ENCODE results near the gene CHURC1. TPM values are rescaled to one million over a fixed set of nuclear protein-coding genes. Genes with fewer than 3 reads are reported as not detected.

Gene CHURC1
- total and polyA plus RNA-seq, 4 donors, result 18.8 to 174 (median 34.6) TPM

GRCh38 chr14:64956697-64957406 is 42.6 kb downstream of the CHURC1 start:
- H3K9me3 ChIP-seq (ENCODE audit: control insufficient read depth in 4 of 4, low read length in 3 of 4), result no peaks in the 10 kb centered on the region
- H3K9ac ChIP-seq (ENCODE audit: low read depth in 1 of 2, low read length in 2 of 2), result no peak overlapping the region
- 95% methylated on average over 8 of the region's 8 CpGs for WGBS
- TF ChIP-seq TAF1 (conservative IDR thresholded peaks at IDR 0.05) (no peak), CTCF (IDR thresholded peaks at IDR 0.05; ENCODE audit: low read depth, low read length, missing input control) (no peak), RAD21 (IDR thresholded peaks at IDR 0.05) (no peak), ATF3 (IDR thresholded peaks at IDR 0.05) (no peak), SP1 (IDR thresholded peaks at IDR 0.05) (no peak), FOXA1 (IDR thresholded peaks at IDR 0.05) (no peak), GABPA (IDR thresholded peaks at IDR 0.05 in 1 of 2, conservative IDR thresholded peaks at IDR 0.05 in 1 of 2) (no peak), HNF4A (conservative IDR thresholded peaks at IDR 0.05) (no peak), ZBTB33 (IDR thresholded peaks at IDR 0.05) (no peak), YY1 (IDR thresholded peaks at IDR 0.05) (no peak), RXRA (IDR thresholded peaks at IDR 0.05) (no peak), EGR1 (IDR thresholded peaks at IDR 0.05; ENCODE audit: low read depth in 2 of 2) (no peak), HNF4G (IDR thresholded peaks at IDR 0.05) (no peak)
- DNase-seq (ENCODE audit: low spot score), result no peak
- H3K27me3 ChIP-seq (ENCODE audit: control insufficient read depth in 4 of 4, insufficient read depth in 4 of 4, low read length in 3 of 4), result no peaks in the 10 kb centered on the region
- peaks cover 0 to 2% (median 0%) of the 10 kb centered on the region in 4 donors for H3K36me3 ChIP-seq (ENCODE audit: control insufficient read depth in 4 of 4, insufficient read depth in 3 of 4, low read depth in 1 of 4, low read length in 3 of 4)
- peaks cover 0 to 12% (median 7%) of the 10 kb centered on the region in 4 donors for H3K4me1 ChIP-seq (ENCODE audit: control insufficient read depth in 4 of 4, insufficient read depth in 4 of 4, low read length in 3 of 4)
- no peak overlapping the region for H3K27ac ChIP-seq (ENCODE audit: low read depth in 1 of 2, low read length in 2 of 2)
- no peak overlapping the region for H3K4me3 ChIP-seq (ENCODE audit: low read depth in 1 of 3, low read length in 3 of 3)

GRCh38 chr14:64958201-64958600 is 43.9 kb downstream of the CHURC1 start:
- Histone ChIP-seq H3K4me1 (ENCODE audit: control insufficient read depth in 4 of 4, insufficient read depth in 4 of 4, low read length in 3 of 4) (peaks cover 0 to 12% (median 7%) of the 10 kb centered on the region in 4 donors), H3K36me3 (ENCODE audit: control insufficient read depth in 4 of 4, insufficient read depth in 3 of 4, low read depth in 1 of 4, low read length in 3 of 4) (peaks cover 0 to 2% (median 0%) of the 10 kb centered on the region in 4 donors), H3K27me3 (ENCODE audit: control insufficient read depth in 4 of 4, insufficient read depth in 4 of 4, low read length in 3 of 4) (no peaks in the 10 kb centered on the region), H3K27ac (ENCODE audit: low read depth in 1 of 2, low read length in 2 of 2) (no peak overlapping the region), H3K4me3 (ENCODE audit: low read depth in 1 of 3, low read length in 3 of 3) (no peak overlapping the region), H3K9ac (ENCODE audit: low read depth in 1 of 2, low read length in 2 of 2) (no peak overlapping the region), H3K9me3 (ENCODE audit: control insufficient read depth in 4 of 4, low read length in 3 of 4) (no peaks in the 10 kb centered on the region)
- WGBS, result 96% methylated on average over 2 of the region's 2 CpGs
- TF ChIP-seq EGR1 (IDR thresholded peaks at IDR 0.05; ENCODE audit: low read depth in 2 of 2) (no peak), YY1 (IDR thresholded peaks at IDR 0.05) (no peak), NR2F2 (IDR thresholded peaks at IDR 0.05) (no peak), SP1 (IDR thresholded peaks at IDR 0.05) (no peak), JUND (IDR thresholded peaks at IDR 0.05) (no peak), ZBTB33 (IDR thresholded peaks at IDR 0.05) (no peak), TAF1 (conservative IDR thresholded peaks at IDR 0.05) (no peak), MAX (IDR thresholded peaks at IDR 0.05) (no peak), RAD21 (IDR thresholded peaks at IDR 0.05) (no peak), FOXA2 (IDR thresholded peaks at IDR 0.05) (no peak)
- no peak for DNase-seq (ENCODE audit: low spot score)
